OCI-LY3 (cell line): ENCODE measurements around the gene EHD1.

Experiments used
- H2AFZ ChIP-seq: fragments of 200-600, 300-600 bp; shearing (Covaris generic); 2 replicates; pipeline ENCODE4 v1.6.0; 2014; ENCODE audit warnings: antibody characterized with exemption, low read depth, low read length
- H3K27ac ChIP-seq: fragments of 200-600, 300-600 bp; sonication (generic); 2 replicates; pipeline ENCODE4 v1.5.1; 2014; ENCODE audit warnings: mild to moderate bottlenecking, low read length, moderate library complexity, mixed read lengths
- H3K27me3 ChIP-seq: fragments of 200-600, 300-600 bp; sonication (generic); 2 replicates; pipeline ENCODE4 v1.6.1; 2014; ENCODE audit warnings: low read depth, low read length, mixed read lengths
- H3K36me3 ChIP-seq: fragments of 200-600, 300-600 bp; sonication (generic); replicated peaks from 2 replicates; pipeline ENCODE3; 2014; ENCODE audit warnings: low read depth, low read length, mixed read lengths
- H3K4me1 ChIP-seq: fragments of 300-600, 200-600 bp; sonication (generic); 2 replicates; pipeline ENCODE4 v1.6.1; 2014; ENCODE audit warnings: low read length, mixed read lengths
- H3K4me2 ChIP-seq: fragments of 200-600, 300-600 bp; sonication (generic); 2 replicates; pipeline ENCODE4 v1.6.1; 2014; ENCODE audit warnings: low read length, mixed read lengths
- H3K4me3 ChIP-seq: fragments of 300-600, 200-600 bp; sonication (generic); 2 replicates; pipeline ENCODE4 v1.5.1; 2014; ENCODE audit warnings: antibody characterized with exemption, mild to moderate bottlenecking, low read length, moderate library complexity
- H3K79me2 ChIP-seq: fragments of 300-600, 200-600 bp; shearing (Covaris generic); 2 replicates; pipeline ENCODE4 v1.6.1; 2014; ENCODE audit warnings: mild to moderate bottlenecking, low read length, mixed read lengths
- H3K9ac ChIP-seq: fragments of 300-600, 200-600 bp; shearing (Covaris generic); 2 replicates; pipeline ENCODE4 v1.6.0; 2014; ENCODE audit warnings: mild to moderate bottlenecking, low read length, moderate library complexity
- H3K9me3 ChIP-seq: fragments of 200-600, 300-600 bp; shearing (Covaris generic); 2 replicates; pipeline ENCODE4 v1.6.1; 2014; ENCODE audit warnings: low read length, mixed read lengths; ENCODE audit not compliant: insufficient read depth
- H4K20me1 ChIP-seq: fragments of 200-600, 300-600 bp; sonication (generic); 2 replicates; pipeline ENCODE4 v1.6.1; 2016; ENCODE audit warnings: low read length, mixed read lengths; ENCODE audit not compliant: insufficient read depth
- CTCF ChIP-seq: fragments of 200-600, 300-600 bp; sonication (generic); IDR thresholded peaks from 2 replicates; pipeline ENCODE4 v1.5.1; 2014; ENCODE audit warnings: antibody characterized with exemption, low read length, low read depth
- EZH2phosphoT487 ChIP-seq: fragments of 200-600 bp; shearing (Covaris generic); IDR thresholded peaks from 2 replicates; pipeline ENCODE4 v1.6.1; 2018; ENCODE audit warnings: antibody characterized with exemption, mixed run types, low read depth

EHD1 gene

GRCh38 chr11:64887234-64887756 is 8.9 kb upstream of the EHD1 start:
- Histone ChIP-seq H3K27ac (peak overlapping the region; percentile 58), H3K9me3 (no peaks in the 10 kb centered on the region), H3K4me2 (peak overlapping the region; percentile 97), H3K79me2 (no peaks in the 10 kb centered on the region), H3K4me3 (peak overlapping the region; percentile 75), H3K9ac (peak overlapping the region; percentile 68), H3K27me3 (no peaks in the 10 kb centered on the region), H3K36me3 (no peaks in the 10 kb centered on the region), H2AFZ (peak overlapping the region; percentile 84), H4K20me1 (no peaks in the 10 kb centered on the region), H3K4me1 (peaks cover 35% of the 10 kb centered on the region)
- TF ChIP-seq CTCF (no peak), EZH2phosphoT487 (no peak)

- Histone ChIP-seq H3K4me1 (peaks cover 40% of the 10 kb centered on the region), H2AFZ (no peak overlapping the region), H3K27ac (no peak overlapping the region), H3K36me3 (no peaks in the 10 kb centered on the region), H3K4me2 (0 out of 2 replicates have a peak overlapping the region, but pooled peaks have one; percentile 2), H3K9ac (no peak overlapping the region), H3K79me2 (no peaks in the 10 kb centered on the region), H3K27me3 (no peaks in the 10 kb centered on the region), H4K20me1 (no peaks in the 10 kb centered on the region), H3K9me3 (no peaks in the 10 kb centered on the region), H3K4me3 (no peak overlapping the region)
- no peak for TF ChIP-seq CTCF
- TF ChIP-seq EZH2phosphoT487, result no peak
Observed at GRCh38 chr11:64885367-64886286, 7.2 kb upstream of the EHD1 start.

- no peaks in the 10 kb centered on the region for H3K9me3 ChIP-seq
- no peak overlapping the region for H3K9ac ChIP-seq
- H4K20me1 ChIP-seq, result no peaks in the 10 kb centered on the region
- H3K27ac ChIP-seq, result no peak overlapping the region
- no peak overlapping the region for H2AFZ ChIP-seq
- TF ChIP-seq CTCF (no peak), EZH2phosphoT487 (no peak)
- no peak overlapping the region for H3K4me2 ChIP-seq
- H3K36me3 ChIP-seq, result no peaks in the 10 kb centered on the region
- H3K27me3 ChIP-seq, result no peaks in the 10 kb centered on the region
- H3K79me2 ChIP-seq, result peaks cover 8% of the 10 kb centered on the region
- H3K4me3 ChIP-seq, result no peak overlapping the region
- H3K4me1 ChIP-seq, result peaks cover 48% of the 10 kb centered on the region
Observed at GRCh38 chr11:64884019-64884418, 5.6 kb upstream of the EHD1 start.

GRCh38 chr11:64883575-64883974 is 5.2 kb upstream of the EHD1 start:
- Histone ChIP-seq H3K9ac (no peak overlapping the region), H4K20me1 (no peaks in the 10 kb centered on the region), H3K27ac (no peak overlapping the region), H3K27me3 (no peaks in the 10 kb centered on the region), H3K4me1 (peaks cover 44% of the 10 kb centered on the region), H2AFZ (no peak overlapping the region), H3K4me3 (no peak overlapping the region), H3K36me3 (no peaks in the 10 kb centered on the region), H3K9me3 (no peaks in the 10 kb centered on the region), H3K79me2 (peaks cover 10% of the 10 kb centered on the region), H3K4me2 (no peak overlapping the region)
- TF ChIP-seq EZH2phosphoT487 (no peak), CTCF (no peak)
